K562 (cell line): Measurements from ENCODE around the gene WDR49. TPM values are rescaled to one million over a fixed set of nuclear protein-coding genes. Genes with fewer than 3 reads are reported as not detected.

ENCODE experiments used
- CTCF ChIP-seq, 3 experiments: IDR thresholded peaks in 2 of 3; conservative IDR thresholded peaks in 1 of 3; 2 replicates each; pipeline ENCODE4 v1.5.1; 2011 to 2012; ENCODE audit warnings: low read length in 3 of 3, mild to moderate bottlenecking in 3 of 3, control low read depth in 2 of 3, improper control_type of control experiment in 1 of 3, inconsistent platforms in 1 of 3, low read depth in 1 of 3, mixed read lengths in 1 of 3, moderate library complexity in 1 of 3; ENCODE audit not compliant: insufficient read depth in 2 of 3
- E2F4 ChIP-seq: sonication (generic); formaldehyde crosslinking; IDR thresholded peaks from 2 replicates; pipeline ENCODE4 v1.8.0; 2022; ENCODE audit warnings: mild to moderate bottlenecking, low read depth, missing genetic modification reagents
- ETV6 ChIP-seq, 3 experiments: fragments of 150-350 bp in 1 of 3; sonication (generic) in 1 of 3; formaldehyde crosslinking in 1 of 3; IDR thresholded peaks; 2 replicates each; pipeline versions ENCODE4 v1.6.1 to v1.8.0; 2014 to 2022; ENCODE audit warnings: borderline replicate concordance in 2 of 3, low read depth in 2 of 3, antibody characterized with exemption in 1 of 3, low read length in 1 of 3, mild to moderate bottlenecking in 1 of 3, missing genetic modification reagents in 1 of 3
- GTF2F1 ChIP-seq: IDR thresholded peaks from 2 replicates; pipeline ENCODE4 v1.6.1; 2011; ENCODE audit warnings: low read depth, low read length, improper control_type of control experiment
- MAX ChIP-seq: sonication (generic); formaldehyde crosslinking; IDR thresholded peaks from 2 replicates; pipeline ENCODE4 v1.9.0; 2022; ENCODE audit warnings: mild to moderate bottlenecking, missing genetic modification reagents
- TAF7 ChIP-seq: fragments of 450-650 bp; IDR thresholded peaks from 2 replicates; pipeline ENCODE4 v1.6.1; 2016; ENCODE audit warnings: missing genetic modification characterization, missing compliant biosample characterization
- TOE1 ChIP-seq, 2 experiments: fragments of 450-650 bp in 1 of 2; sonication (generic) in 1 of 2; formaldehyde crosslinking in 1 of 2; IDR thresholded peaks; 2 replicates each; pipeline versions ENCODE4 v1.7.1 to v1.8.0; 2016 to 2022; ENCODE audit warnings: borderline replicate concordance in 2 of 2, mild to moderate bottlenecking in 2 of 2, antibody characterized with exemption in 1 of 2, inconsistent platforms in 1 of 2, low read depth in 1 of 2, missing genetic modification reagents in 1 of 2, moderate library complexity in 1 of 2
- polyA plus RNA-seq, 8 experiments: library from polyadenylated mRNA; depleted of rRNA in 4 of 8; stranded (reverse) in 5 of 8; unstranded in 3 of 8; fragments of >200 nt; fragmentation: Nextera tagmentation in 2 of 8; fragmentation: Illumina TruSeq in 1 of 8; extraction: Ambion mirVana in 2 of 8; extraction: Trizol in 1 of 8; gene quantifications; 2 replicates each; pipeline versions ENCODE4 v1.2.1 to v1.2.3, GENCODE V29; 2011 to 2014; ENCODE audit warnings: inconsistent platforms in 1 of 8, missing spikeins in 1 of 8
- total RNA-seq, 7 experiments: library from RNA; depleted of rRNA in 6 of 7; stranded (reverse); fragments of >200 nt in 6 of 7; fragmentation: Illumina TruSeq in 2 of 7; extraction: Trizol in 2 of 7; gene quantifications; 2 replicates each; pipeline versions ENCODE4 v1.2.1 to v1.2.3, GENCODE V29; 2011 to 2021; ENCODE audit warnings: low replicate concordance in 1 of 7

Gene WDR49
- total and polyA plus RNA-seq, 9 of the 15 experiments (the other 6 are each of a cell fraction or from before 2014, with no cell fraction given), result not detected

- TF ChIP-seq TAF7 (tag) (no peak), E2F4 (CRISPR knock-in tag) (no peak), TOE1 (IDR thresholded peaks at IDR 0.05; ENCODE audit: borderline replicate concordance) (no peak), TOE1 (CRISPR knock-in tag; IDR thresholded peaks at IDR 0.05; ENCODE audit: borderline replicate concordance, low read depth) (no peak), GTF2F1 (no peak), ETV6 (IDR thresholded peaks at IDR 0.05; ENCODE audit: borderline replicate concordance in 1 of 2, low read depth in 2 of 2, low read length in 1 of 2) (no peak), ETV6 (CRISPR knock-in tag; IDR thresholded peaks at IDR 0.05; ENCODE audit: borderline replicate concordance) (no peak), MAX (CRISPR knock-in tag) (no peak), CTCF (IDR thresholded peaks at IDR 0.05 in 2 of 3, conservative IDR thresholded peaks at IDR 0.05 in 1 of 3; ENCODE audit: insufficient read depth in 2 of 3, low read depth in 1 of 3, low read length in 3 of 3) (no peak)
These were observed 151.8 kb downstream of the WDR49 start (continued) for GRCh38 chr3:167501941-167502340.
